SK-N-SH (cell line): ENCODE data around the gene SPIRE1. TPM values are rescaled to one million over a fixed set of nuclear protein-coding genes. Genes with fewer than 3 reads are reported as not detected.

ENCODE experiments used
- CTCF ChIA-PET: fragments of 300-600, 350-600 bp; formaldehyde crosslinking; extraction: SDS; loops from one replicate; lab custom pipeline; 2021; lab: Yijun Ruan, JAX
- POLR2A ChIA-PET: fragments of 350-600 bp; sonication (Branson Sonifier 250); formaldehyde crosslinking; extraction: SDS; loops from one replicate; lab custom pipeline; 2020; ENCODE audit warnings: antibody characterized with exemption, inconsistent platforms; lab: Yijun Ruan, JAX
- DNase-seq: peaks from one replicate; pipeline ENCODE4 v3.0.0; 2012
- H2AFZ ChIP-seq: fragments of 200-600 bp; sonication (generic); 2 replicates; pipeline ENCODE4 v1.8.1; 2016; ENCODE audit warnings: antibody characterized with exemption, mild to moderate bottlenecking, low read depth
- H3F3A ChIP-seq: fragments of 200-600 bp; sonication (generic); replicated peaks from 2 replicates; pipeline ENCODE3; 2016; ENCODE audit warnings: antibody characterized with exemption, mild to moderate bottlenecking; ENCODE audit not compliant: insufficient read depth
- H3K27ac ChIP-seq, 2 experiments: fragments of 200-500 bp in 1 of 2; fragments of 200-600 bp in 1 of 2; sonication (Bioruptor generic) in 1 of 2; sonication (generic), shearing (Covaris generic) in 1 of 2; 2 replicates each; pipeline versions ENCODE4 v1.5.1 to v1.6.1; 2014 to 2016; ENCODE audit warnings: low read depth in 2 of 2, inconsistent platforms in 1 of 2, low read length in 1 of 2, mild to moderate bottlenecking in 1 of 2, mixed read lengths in 1 of 2
- H3K27me3 ChIP-seq: fragments of 200-600 bp; sonication (generic), shearing (Covaris generic); 2 replicates; pipeline ENCODE4 v1.6.1; 2016; ENCODE audit warnings: mixed run types; ENCODE audit not compliant: insufficient read depth
- H3K36me3 ChIP-seq, 2 experiments: fragments of 200-500 bp in 1 of 2; fragments of 200-600 bp in 1 of 2; sonication (Bioruptor generic) in 1 of 2; sonication (generic) in 1 of 2; replicated peaks in 1 of 2; 2 replicates each; pipeline versions ENCODE3 to v1.5.1; 2014 to 2016; ENCODE audit warnings: low read length in 1 of 2, mild to moderate bottlenecking in 1 of 2; ENCODE audit not compliant: insufficient read depth in 2 of 2, control insufficient read depth in 1 of 2
- H3K4me1 ChIP-seq, 2 experiments: fragments of 200-500 bp in 1 of 2; fragments of 200-600 bp in 1 of 2; sonication (Bioruptor generic) in 1 of 2; sonication (generic), shearing (Covaris generic) in 1 of 2; 2 replicates each; pipeline versions ENCODE4 v1.5.1 to v1.6.1; 2014 to 2016; ENCODE audit warnings: low read depth in 1 of 2, low read length in 1 of 2, mixed run types in 1 of 2; ENCODE audit not compliant: insufficient read depth in 2 of 2, control insufficient read depth in 1 of 2
- H3K4me2 ChIP-seq: fragments of 200-600 bp; sonication (generic), shearing (Covaris generic); 2 replicates; pipeline ENCODE4 v1.6.1; 2017; ENCODE audit warnings: mixed run types
- H3K4me3 ChIP-seq, 2 experiments: fragments of 200-500 bp in 1 of 2; fragments of 200-600 bp in 1 of 2; sonication (Bioruptor generic) in 1 of 2; sonication (generic), shearing (Covaris generic) in 1 of 2; 2 replicates each; pipeline versions ENCODE4 v1.5.1 to v1.8.1; 2014 to 2016; ENCODE audit warnings: low read depth in 2 of 2, inconsistent platforms in 1 of 2, low read length in 1 of 2, mild to moderate bottlenecking in 1 of 2, mixed read lengths in 1 of 2, moderate library complexity in 1 of 2
- H3K79me2 ChIP-seq: fragments of 200-600 bp; sonication (generic); 2 replicates; pipeline ENCODE4 v1.8.1; 2017; ENCODE audit warnings: mild to moderate bottlenecking; ENCODE audit not compliant: insufficient read depth
- H3K9ac ChIP-seq: fragments of 200-600 bp; sonication (generic); 2 replicates; pipeline ENCODE4 v1.6.1; 2017; ENCODE audit warnings: mixed run types
- H3K9me2 ChIP-seq: fragments of 200-600 bp; sonication (generic); 2 replicates; pipeline ENCODE4 v1.6.1; 2017; ENCODE audit warnings: mixed run types
- H3K9me3 ChIP-seq: fragments of 200-600 bp; sonication (generic); 2 replicates; pipeline ENCODE4 v1.6.1; 2017; ENCODE audit warnings: mixed run types, mild to moderate bottlenecking, moderate library complexity
- H4K20me1 ChIP-seq: fragments of 200-600 bp; sonication (generic); 2 replicates; pipeline ENCODE4 v1.6.1; 2017; ENCODE audit warnings: mild to moderate bottlenecking, mixed run types; ENCODE audit not compliant: insufficient read depth
- CTCF ChIP-seq: fragments of 200-600 bp; sonication (generic); IDR thresholded peaks from 2 replicates; pipeline ENCODE4 v1.6.1; 2017; ENCODE audit warnings: antibody characterized with exemption, mild to moderate bottlenecking, moderate library complexity
- FOXJ3 ChIP-seq: sonication (generic); formaldehyde crosslinking; IDR thresholded peaks from 2 replicates; pipeline ENCODE4 v1.5.1; 2020; ENCODE audit warnings: mild to moderate bottlenecking, missing genetic modification reagents
- FOXM1 ChIP-seq: IDR thresholded peaks from 2 replicates; pipeline ENCODE4 v1.4.0; 2012; ENCODE audit warnings: low read depth, mild to moderate bottlenecking
- MAX ChIP-seq: IDR thresholded peaks from 2 replicates; pipeline ENCODE4 v1.4.0; 2012; ENCODE audit warnings: low read depth
- NRF1 ChIP-seq: IDR thresholded peaks from 2 replicates; pipeline ENCODE4 v1.6.1; 2012; ENCODE audit warnings: low read depth, mild to moderate bottlenecking, low read length
- RAD21 ChIP-seq: IDR thresholded peaks from 2 replicates; pipeline ENCODE4 v1.6.1; 2012; ENCODE audit warnings: mild to moderate bottlenecking, low read length
- USF1 ChIP-seq: IDR thresholded peaks from 2 replicates; pipeline ENCODE4 v1.4.0; 2012; ENCODE audit warnings: low read depth, borderline replicate concordance
- YY1 ChIP-seq: IDR thresholded peaks from 2 replicates; pipeline ENCODE4 v1.4.0; 2012; ENCODE audit warnings: low read depth, mild to moderate bottlenecking
- WGBS: methylation state at CpG from one replicate; pipeline ENCODE4 v1.1.6; 2017; ENCODE audit warnings: low lambda C conversion rate; 5-methylcytosine and 5-hydroxymethylcytosine counted together
- polyA plus RNA-seq, 3 experiments: library from polyadenylated mRNA; depleted of rRNA; stranded (reverse); fragments of >200 nt; gene quantifications; 2 replicates each; pipeline ENCODE4 v1.2.3, GENCODE V29; 2012

SPIRE1 gene
- polyA plus RNA-seq, 1 of the 3 experiments (the other 2 are of a cell fraction): 6.7 TPM

- peaks cover 0 to 7% of the 10 kb centered on the region in 2 experiments; a peak in 1 of 4 replicates for H3K4me1 ChIP-seq
- H3K27ac ChIP-seq: no peak overlapping the region
- 95% methylated on average over 4 of the region's 4 CpGs for WGBS
- no peak overlapping the region for H3K4me3 ChIP-seq
- peaks cover 7 to 34% of the 10 kb centered on the region in 2 experiments for H3K36me3 ChIP-seq
- no peak for DNase-seq
- TF ChIP-seq USF1 (no peak), YY1 (no peak), CTCF (no peak), MAX (no peak), NRF1 (no peak), RAD21 (no peak), FOXJ3 (CRISPR knock-in tag) (no peak), FOXM1 (no peak)
- TF ChIP-seq, all 33 proteins: peak for 0
- no peak overlapping the region for H3K9ac ChIP-seq
- H3K4me2 ChIP-seq: no peak overlapping the region
- CTCF ChIA-PET: interaction anchor here (1.0 kb wide), 2 partner anchors 31 to 33 kb away, joined by 3 to 5 read pairs; no protein-coding TSS in a partner anchor
- H3K27me3 ChIP-seq: no peaks in the 10 kb centered on the region
- no peaks in the 10 kb centered on the region for H3F3A ChIP-seq
- no peaks in the 10 kb centered on the region for H4K20me1 ChIP-seq
- no peaks in the 10 kb centered on the region for H3K9me2 ChIP-seq
- H2AFZ ChIP-seq: no peak overlapping the region
- POLR2A ChIA-PET: interaction anchor here (1.4 kb wide), 1 partner anchor 17 kb away, joined by 5 read pairs; no protein-coding TSS in a partner anchor
- H3K9me3 ChIP-seq: no peaks in the 10 kb centered on the region
- peaks cover 4% of the 10 kb centered on the region; the same call in 1 of the 2 replicates for H3K79me2 ChIP-seq
These were observed 233.7 kb downstream of the SPIRE1 start for GRCh38 chr18:12424252-12424651.

GRCh38 chr18:12423820-12424219 lies 234.1 kb downstream of the SPIRE1 start:
- Histone ChIP-seq H3K9me2 (no peaks in the 10 kb centered on the region), H3K9ac (no peak overlapping the region), H3K36me3 (peaks cover 7 to 29% of the 10 kb centered on the region in 2 experiments), H3K4me3 (no peak overlapping the region), H3K9me3 (no peaks in the 10 kb centered on the region), H3K27ac (no peak overlapping the region), H3K27me3 (no peaks in the 10 kb centered on the region), H3F3A (no peaks in the 10 kb centered on the region), H2AFZ (no peak overlapping the region), H3K4me2 (no peak overlapping the region), H3K79me2 (peaks cover 4% of the 10 kb centered on the region; the same call in 1 of the 2 replicates), H4K20me1 (no peaks in the 10 kb centered on the region), H3K4me1 (peaks cover 0 to 7% of the 10 kb centered on the region in 2 experiments; a peak in 1 of 4 replicates)
- no peak for DNase-seq
- ChIA-PET POLR2A (interaction anchor here (0.9 to 1.4 kb wide), 2 partner anchors 16 to 18 kb away, joined by 3 to 5 read pairs; partner anchors contain the start of gene PRELID3A), CTCF (interaction anchor here (1.0 to 2.4 kb wide), 3 partner anchors 17 to 32 kb away, joined by 3 to 12 read pairs (median 11); no protein-coding TSS in a partner anchor)
- 91% methylated on average over 4 of the region's 5 CpGs for WGBS
- no peak for TF ChIP-seq USF1
